NCI-H345 treated with DMSO at 0.1 percent for 48 hours (cell line): ENCODE results near the gene SPATA9.
"Not testable (repeated sequence)": the region's sequence is repeated elsewhere in the genome, so short reads cannot be mapped to it uniquely, and the experiment has no call there.

Source experiments
- DNase-seq: peaks from one replicate; lab custom pipeline; 2025; ENCODE audit not compliant: unreplicated experiment; lab: John Stamatoyannopoulos, UW

The SPATA9 gene

GRCh38 chr5:95646569-95647431 lies 36.0 kb downstream of the SPATA9 start, which contains the start of gene RFESD:
Gene RFESD (plus strand): TSS chr5:95646777. CDS start chr5:95652272, 5,495 bp downstream.
- DNase-seq = peak; percentile 68

- DNase-seq = not testable (repeated sequence)
Observed at GRCh38 chr5:95646226-95646568, 36.6 kb downstream of the SPATA9 start.

- DNase-seq = peak; percentile 47
Observed at GRCh38 chr5:95644351-95645042, 38.3 kb downstream of the SPATA9 start.

GRCh38 chr5:95643152-95643551 lies 39.6 kb downstream of the SPATA9 start:
- DNase-seq = no peak

GRCh38 chr5:95641741-95642220 lies 41.0 kb downstream of the SPATA9 start:
- no peak for DNase-seq

GRCh38 chr5:95638632-95639031 lies 44.2 kb downstream of the SPATA9 start:
- DNase-seq = no peak

GRCh38 chr5:95634081-95634480 lies 48.7 kb downstream of the SPATA9 start:
- no peak for DNase-seq

- no peak for DNase-seq
Observed at GRCh38 chr5:95633671-95634070, 49.1 kb downstream of the SPATA9 start.

- DNase-seq = not testable (repeated sequence)
Observed at GRCh38 chr5:95632942-95633341, 49.8 kb downstream of the SPATA9 start.

- no peak for DNase-seq
Observed at GRCh38 chr5:95631991-95632675, 50.7 kb downstream of the SPATA9 start.

- DNase-seq = no peak
Observed at GRCh38 chr5:95631255-95631958, 51.4 kb downstream of the SPATA9 start.

- no peak for DNase-seq
Observed at GRCh38 chr5:95630394-95630917, 52.3 kb downstream of the SPATA9 start.

- DNase-seq = no peak
Observed at GRCh38 chr5:95628933-95629332, 53.9 kb downstream of the SPATA9 start.

GRCh38 chr5:95627971-95628810 lies 54.6 kb downstream of the SPATA9 start:
- DNase-seq = no peak

GRCh38 chr5:95626701-95627100 lies 56.1 kb downstream of the SPATA9 start:
- no peak for DNase-seq

- DNase-seq = no peak
Observed at GRCh38 chr5:95624368-95624767, 58.4 kb downstream of the SPATA9 start.

- DNase-seq = no peak
Observed at GRCh38 chr5:95623706-95624105, 59.1 kb downstream of the SPATA9 start.

- no peak for DNase-seq
Observed at GRCh38 chr5:95621839-95622629, 60.8 kb downstream of the SPATA9 start.
